Measurements from ENCODE around the gene JAZF1. TPM values are rescaled to one million over a fixed set of nuclear protein-coding genes. Genes with fewer than 3 reads are reported as not detected.

Gene JAZF1
- total and polyA plus RNA-seq, 10 of the 15 experiments (the other 5 are each of a cell fraction or from before 2014, with no cell fraction given), result 0.04 to 0.82 (median 0.15) TPM; not detected in 3

GRCh38 chr7:28104811-28105210, 75.8 kb downstream of the JAZF1 start:
- Histone ChIP-seq H3K79me2 (ENCODE audit: control insufficient read depth, insufficient read depth, low read length) (no peaks in the 10 kb centered on the region), H3K4me2 (ENCODE audit: control insufficient read depth, insufficient read depth) (no peak overlapping the region), H4K20me1 (ENCODE audit: control insufficient read depth, insufficient read depth) (no peaks in the 10 kb centered on the region), H2AFZ (ENCODE audit: control insufficient read depth, low read depth, low read length) (no peak overlapping the region), H3K9ac (ENCODE audit: control insufficient read depth, insufficient read depth, low read length) (no peak overlapping the region), H3K4me3 (no peak overlapping the region), H3K27me3 (replicated peaks in 1 of 2; ENCODE audit: control insufficient read depth in 2 of 2, insufficient read depth in 2 of 2, low read length in 1 of 2) (no peaks in the 10 kb centered on the region; a peak in 1 of 4 replicates), H3K9me3 (replicated peaks; ENCODE audit: control insufficient read depth, insufficient read depth, low read length) (no peaks in the 10 kb centered on the region), H3K27ac (ENCODE audit: control insufficient read depth, insufficient read depth) (no peak overlapping the region), H3K36me3 (ENCODE audit: control insufficient read depth in 2 of 2, insufficient read depth in 2 of 2, low read length in 1 of 2) (no peaks in the 10 kb centered on the region), H3K4me1 (ENCODE audit: control insufficient read depth, insufficient read depth, low read length) (no peaks in the 10 kb centered on the region)
- SMC1A ChIA-PET (ENCODE audit: uncharacterized antibody, unreplicated experiment), result interaction anchor here (1.0 to 1.4 kb wide), 2 partner anchors 9 to 43 kb away, joined by 3 to 4 read pairs; no protein-coding TSS in a partner anchor
- POLR2A ChIA-PET, result no interaction called here
- ATAC-seq, result no peak
- in situ Hi-C loops (cut with MboI) (no loop called here), intact Hi-C loops (cut with micrococcal nuclease; ENCODE audit: unreplicated experiment) (no loop called here)
- RAD21 ChIA-PET (ENCODE audit: unreplicated experiment), result no interaction called here
- CTCF ChIA-PET, result interaction anchor here (2.0 kb wide), 1 partner anchor 43 kb away, joined by 6 read pairs; no protein-coding TSS in a partner anchor
- TF ChIP-seq SRF (IDR thresholded peaks at IDR 0.05; ENCODE audit: low read depth in 2 of 2, low read length in 2 of 2) (no peak), NKRF (conservative IDR thresholded peaks at IDR 0.05) (no peak), TCF7 (IDR thresholded peaks at IDR 0.05; ENCODE audit: borderline replicate concordance) (no peak), RELA (IDR thresholded peaks at IDR 0.05; ENCODE audit: borderline replicate concordance, partially characterized antibody) (no peak), SIN3A (IDR thresholded peaks at IDR 0.05; ENCODE audit: low read depth, low read length) (no peak), WRNIP1 (IDR thresholded peaks at IDR 0.05; ENCODE audit: borderline replicate concordance, low read depth, low read length) (no peak), HDAC6 (IDR thresholded peaks at IDR 0.05; ENCODE audit: unreplicated experiment) (no peak)
- BruUV-seq (replicated peaks), result no TSS peak
- DNase-seq (ENCODE audit: low read depth, low spot score), result no peak
- WGBS (ENCODE audit: insufficient coverage, insufficient replicate concordance, low lambda C conversion rate, missing lambda C conversion rate), result 45% methylated on average over 4 of the region's 4 CpGs
- no peak for FAIRE-seq
